AML-193 (cell line): ENCODE results near the gene SPI1.
A peak's percentile ranks its signal among the peaks of the same experiment; 100 is the strongest.

Source experiments
- DNase-seq, 2 experiments: peaks; one replicate each; lab custom pipeline; 2025; lab: John Stamatoyannopoulos, UW

Gene SPI1

DNA sequence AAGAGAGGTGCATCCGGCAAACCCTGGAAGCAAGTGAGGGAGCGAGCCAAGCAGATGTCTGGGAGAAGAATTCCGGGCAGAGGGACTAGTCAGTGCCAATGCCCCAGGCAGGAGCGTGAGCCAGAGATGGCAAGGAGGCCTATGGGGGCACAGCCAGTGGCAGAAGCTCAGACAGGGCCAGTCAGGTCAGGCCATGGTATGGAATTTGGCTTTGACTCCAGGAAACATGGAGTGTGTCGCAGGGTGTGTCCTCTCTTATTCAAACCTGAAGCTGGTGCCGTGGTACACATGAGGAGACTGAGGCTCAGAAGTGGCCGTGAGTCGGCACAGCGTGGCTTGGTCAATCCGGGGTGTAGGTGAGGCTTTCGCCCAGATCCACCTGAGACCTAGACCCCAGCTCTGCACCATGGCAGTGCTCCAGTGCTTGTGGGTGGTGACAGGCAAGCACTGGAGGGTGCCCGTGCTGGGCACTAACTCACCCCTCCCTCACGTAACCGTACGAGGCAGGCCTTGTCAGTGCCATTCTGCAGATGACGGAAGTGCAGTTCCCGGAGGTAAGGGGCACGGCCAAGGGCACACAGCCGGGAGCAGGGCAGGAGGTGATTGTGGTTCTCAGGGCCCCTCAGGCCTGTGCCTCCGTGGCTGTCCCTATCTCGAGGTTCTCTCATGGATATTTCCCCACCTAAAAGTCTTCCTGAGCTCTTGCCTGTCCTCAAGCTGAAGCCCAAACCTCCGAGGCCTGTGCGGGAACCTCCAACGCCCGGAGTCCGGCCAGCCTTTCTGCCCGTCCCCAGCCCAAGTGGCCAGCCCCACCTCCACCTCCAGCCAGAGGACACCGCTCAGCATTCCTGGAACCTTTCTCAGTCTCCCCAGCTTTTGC is 10.6 kb upstream of the SPI1 start:
- no peak for DNase-seq

DNA sequence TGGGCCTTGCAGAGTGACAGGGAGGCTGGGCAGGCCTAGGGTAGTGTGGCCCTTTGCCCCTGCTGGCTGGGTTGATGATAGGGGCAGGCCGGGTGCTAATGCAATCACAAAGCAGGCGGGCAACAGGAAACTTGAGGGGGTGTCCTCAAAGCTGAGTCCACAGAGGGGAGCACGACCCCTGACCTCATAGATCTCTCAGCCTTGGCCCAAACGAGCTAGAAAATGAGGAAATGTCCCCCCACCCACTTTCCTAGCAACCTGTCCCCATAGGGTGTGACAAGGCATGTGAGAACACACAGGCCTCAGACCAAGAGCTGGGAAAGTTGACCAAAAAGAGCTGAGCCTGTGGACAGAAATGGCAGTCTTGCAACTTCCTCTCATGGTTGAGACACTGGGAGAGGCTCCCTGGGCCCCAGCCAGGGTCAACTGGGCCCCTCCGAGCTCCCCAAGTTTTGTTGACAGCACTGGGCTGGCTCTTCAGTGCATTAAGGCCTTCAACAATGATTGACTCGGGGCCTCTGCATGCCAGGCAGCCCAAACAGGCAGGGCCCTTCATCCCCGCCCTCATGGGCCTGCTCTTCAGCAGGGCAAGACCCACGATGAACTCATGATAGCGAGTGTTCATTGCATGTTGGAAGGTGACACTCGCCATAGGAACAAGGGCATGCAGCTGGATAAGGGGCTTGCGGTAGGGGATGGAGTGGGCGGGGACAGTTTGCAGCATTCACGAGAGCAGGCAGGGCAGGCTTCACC is 9.8 kb upstream of the SPI1 start:
- DNase-seq: peak; percentile 85 to 90

DNA sequence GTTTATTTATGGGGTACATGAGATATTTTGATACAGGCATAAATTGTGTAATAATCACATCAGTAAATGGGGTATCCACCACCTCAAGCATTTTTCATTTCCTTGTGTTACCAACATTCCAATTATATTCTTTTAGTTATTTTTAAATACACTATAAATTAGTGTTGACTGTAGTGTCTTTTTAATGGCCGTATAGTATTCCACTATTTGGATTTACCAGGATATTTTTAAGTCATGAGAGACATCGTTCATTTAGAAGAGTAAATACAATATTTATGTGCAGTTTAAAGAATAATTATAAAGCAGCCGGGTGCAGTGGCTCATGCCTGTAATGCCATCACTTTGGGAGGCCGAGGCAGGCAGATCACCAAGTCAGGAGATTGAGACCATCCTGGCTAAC is 6.2 kb upstream of the SPI1 start:
- no peak for DNase-seq

DNA sequence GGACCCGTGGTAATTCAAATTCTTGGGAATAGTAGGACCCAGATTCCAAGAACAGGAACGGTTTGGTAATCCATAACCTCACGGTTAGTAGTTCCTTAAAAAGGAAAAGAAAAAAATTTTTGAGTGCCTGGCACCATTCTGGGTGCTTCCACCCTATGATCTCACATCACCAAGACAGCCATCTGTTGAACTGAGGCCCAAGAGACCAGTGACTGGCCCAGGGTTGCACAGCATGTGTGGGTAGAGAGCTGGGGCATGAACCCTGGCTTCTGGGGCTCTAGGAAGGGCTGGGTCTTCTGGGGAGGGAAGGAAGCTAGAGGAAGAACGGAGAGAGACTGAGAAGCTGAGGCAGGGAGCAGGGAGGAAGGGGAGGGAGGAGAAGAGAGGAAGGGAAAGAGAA is 4.7 kb upstream of the SPI1 start:
- DNase-seq: no peak

DNA sequence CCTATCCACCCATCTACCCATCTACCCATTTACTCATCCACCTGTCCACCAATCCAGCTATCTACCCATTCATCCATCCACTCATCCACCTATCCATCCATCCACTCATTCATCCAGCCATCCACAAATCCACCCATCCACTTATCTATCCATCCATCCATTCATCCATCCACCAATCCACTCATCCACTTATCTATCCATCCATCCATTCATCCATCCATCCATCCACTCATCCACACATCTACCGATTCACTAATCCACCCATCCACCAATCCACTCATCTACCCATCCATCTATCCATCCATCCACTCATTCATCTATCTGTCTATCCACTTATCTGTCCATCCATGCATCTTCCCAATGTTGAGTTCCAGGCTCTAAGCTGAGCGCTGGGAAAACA is 1.7 kb upstream of the SPI1 start:
- no peak for DNase-seq

DNA sequence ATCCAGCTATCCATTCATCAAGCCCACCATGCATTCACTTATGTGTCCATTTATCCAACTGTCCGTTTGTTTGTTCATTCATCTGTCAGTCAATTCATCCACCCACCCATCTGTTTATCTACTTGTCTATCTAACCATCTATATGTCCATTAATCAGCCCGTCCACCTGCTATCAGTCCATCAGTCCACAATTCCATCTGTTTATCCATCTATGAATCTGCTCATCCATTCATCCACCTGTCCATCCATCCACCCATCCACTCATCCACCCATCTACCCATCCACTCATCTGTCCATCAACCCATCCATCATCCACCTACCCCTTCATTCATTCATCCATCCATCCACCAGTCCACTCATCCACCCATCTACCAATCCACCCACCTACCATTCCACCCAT is 970 bp upstream of the SPI1 start:
- no peak for DNase-seq

DNA sequence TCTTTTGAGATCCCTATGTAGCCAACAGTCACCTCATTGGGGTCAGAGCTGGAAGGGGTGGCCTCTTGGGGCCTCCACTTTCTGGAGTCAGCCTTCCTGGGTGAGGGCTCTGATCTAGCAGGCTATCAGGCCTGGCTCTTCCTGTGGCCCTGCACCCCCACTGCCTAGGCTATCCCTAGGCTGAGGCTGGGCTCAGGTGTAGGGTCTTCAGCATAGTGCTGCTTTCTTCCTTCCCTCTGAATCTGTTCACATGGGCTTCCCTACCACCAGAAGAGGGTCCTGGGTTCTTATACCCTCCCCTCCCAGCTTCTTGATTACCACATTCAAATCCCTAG is 456 bp upstream of the SPI1 start:
- no peak for DNase-seq

DNA sequence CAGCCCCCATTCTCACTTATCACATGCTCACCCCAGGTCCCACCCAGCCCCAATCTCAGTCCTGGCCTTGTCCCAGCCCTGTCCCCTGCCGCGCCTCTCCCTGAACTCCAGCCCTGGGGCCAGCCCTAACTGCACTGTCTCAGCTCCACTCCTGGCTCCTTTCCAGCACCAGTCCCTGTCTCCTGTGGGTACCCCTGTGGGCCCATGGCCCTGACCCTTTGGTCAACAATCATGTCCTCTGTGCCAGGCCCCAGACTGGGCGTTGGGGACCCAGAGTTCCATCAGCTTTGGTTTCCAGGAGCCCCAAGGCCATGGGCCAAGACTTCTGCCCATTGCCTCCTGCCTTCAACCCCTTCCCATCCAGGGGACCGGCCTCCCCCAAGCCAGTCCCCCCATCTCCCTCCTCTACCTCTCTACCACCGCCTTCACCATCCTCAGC is 757 bp downstream of the SPI1 start:
- no peak for DNase-seq

DNA sequence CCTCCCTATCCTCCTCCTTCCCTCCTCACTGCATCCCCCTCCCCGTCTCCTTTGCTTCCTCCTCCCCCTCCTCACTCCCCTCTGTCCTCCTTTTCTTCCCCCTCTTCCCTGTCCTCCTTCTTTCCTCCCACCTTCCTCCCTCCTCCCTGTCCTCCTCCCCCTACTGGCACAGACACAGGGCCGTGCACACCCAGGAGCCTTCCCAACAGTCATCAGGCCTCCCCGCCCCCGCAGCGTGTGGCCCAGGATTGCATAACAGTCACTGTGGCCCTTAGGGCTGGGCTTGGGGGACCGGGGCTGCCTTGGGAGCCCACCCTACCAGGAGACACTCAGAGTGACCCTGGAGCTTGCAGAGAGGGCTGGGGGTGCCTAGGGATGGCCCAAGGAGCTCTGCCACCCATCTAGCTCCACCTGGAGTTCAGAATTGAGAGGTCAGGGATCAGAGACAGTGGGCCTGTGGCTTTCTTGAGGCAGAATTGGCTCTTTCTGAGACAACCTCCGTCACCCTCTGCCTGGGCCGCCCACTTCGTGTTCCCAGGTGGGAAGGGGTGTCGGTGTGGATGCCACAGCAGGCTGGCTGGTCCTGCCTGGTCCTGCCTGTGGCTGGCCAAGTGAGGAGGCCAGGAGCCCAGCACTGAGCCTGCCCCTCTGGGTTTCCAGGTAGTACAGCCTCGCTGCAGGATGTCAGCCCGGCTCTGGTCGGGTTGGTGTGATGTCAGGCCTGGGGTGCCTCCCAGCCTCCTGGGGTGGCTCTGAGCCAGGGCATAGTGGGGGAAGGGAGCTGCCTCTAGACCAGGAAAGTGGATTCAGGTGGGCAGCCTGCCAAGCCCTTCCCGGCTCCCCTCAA is 1.6 kb downstream of the SPI1 start:
- peak; percentile 57 to 71 for DNase-seq

DNA sequence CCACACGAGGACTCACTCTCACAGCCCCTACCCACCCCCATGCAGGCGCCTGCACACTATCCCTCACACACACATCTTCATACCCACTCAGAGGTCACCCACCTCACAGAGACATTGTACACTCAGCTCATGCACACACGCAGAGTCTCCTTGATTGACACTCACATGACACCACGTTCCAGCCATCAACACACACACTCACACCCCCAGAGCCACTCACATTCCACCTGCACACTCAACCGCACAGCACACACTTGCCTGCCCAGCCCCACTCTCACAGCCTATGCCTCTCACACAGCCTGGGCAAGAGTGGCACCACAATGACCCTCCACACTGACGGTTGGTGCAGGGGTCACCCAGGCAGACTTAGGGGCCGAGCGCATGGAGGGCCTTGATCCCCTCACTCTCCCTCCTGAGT is 2.2 kb downstream of the SPI1 start:
- DNase-seq: peak in 1 of 2 experiments; percentile 17

DNA sequence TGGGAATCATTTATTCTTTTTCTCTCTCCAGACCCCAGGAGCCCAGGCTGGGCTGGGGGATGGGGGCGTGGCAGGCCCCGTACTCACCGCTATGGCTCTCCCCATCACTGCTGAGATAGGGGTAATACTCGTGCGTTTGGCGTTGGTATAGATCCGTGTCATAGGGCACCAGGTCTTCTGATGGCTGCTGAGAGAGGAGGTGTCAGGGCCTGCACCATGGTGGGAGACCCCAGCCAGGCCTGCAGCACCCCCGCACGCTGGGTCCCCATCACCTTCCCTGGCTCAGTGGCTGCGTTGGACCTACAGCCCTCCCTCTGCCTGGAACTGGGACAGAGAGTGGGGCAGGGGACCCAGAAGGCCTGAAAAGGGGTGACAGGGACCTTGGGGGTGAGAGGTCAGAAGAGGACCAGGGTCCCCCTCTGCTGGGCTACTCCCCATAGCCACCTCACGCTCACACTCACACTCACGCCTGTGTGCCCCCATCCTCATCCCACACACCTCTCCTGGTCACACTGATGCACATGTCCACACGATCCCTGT is 2.7 kb downstream of the SPI1 start:
- no peak for DNase-seq

DNA sequence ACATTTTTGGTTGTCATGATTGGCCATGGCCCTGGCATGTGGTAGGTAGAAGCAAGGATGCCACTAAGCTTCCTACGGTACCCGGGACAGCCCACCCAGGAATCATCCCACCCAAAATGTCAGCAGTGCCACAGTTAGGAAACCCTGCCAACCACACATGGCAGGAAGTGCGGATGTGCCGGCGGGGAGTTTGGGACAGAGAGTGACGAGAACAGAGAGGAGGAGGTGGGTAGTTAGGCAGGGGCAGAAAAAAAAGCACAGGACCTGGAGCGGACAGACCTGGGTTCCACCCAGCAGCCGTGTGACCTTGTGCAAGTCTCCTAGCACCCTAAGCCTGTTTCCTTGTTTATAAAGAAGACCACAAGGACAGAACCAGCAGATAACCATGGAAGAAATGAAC is 3.3 kb downstream of the SPI1 start:
- no peak for DNase-seq

DNA sequence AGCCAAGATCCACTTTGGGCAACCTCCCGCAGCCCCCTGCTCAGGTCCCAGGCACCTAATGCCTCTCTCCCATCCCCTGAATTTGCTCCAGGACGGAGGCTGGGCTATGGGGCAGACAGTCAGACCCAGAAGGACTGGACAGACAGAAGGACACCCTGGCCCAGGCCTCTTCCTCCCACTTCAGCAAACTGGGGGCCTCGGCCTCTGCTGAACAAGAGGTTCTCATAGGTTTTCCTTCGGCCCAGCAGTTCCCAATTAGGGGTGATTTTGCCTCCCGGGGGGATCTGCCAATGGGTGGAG is 3.7 kb downstream of the SPI1 start:
- DNase-seq: no peak

DNA sequence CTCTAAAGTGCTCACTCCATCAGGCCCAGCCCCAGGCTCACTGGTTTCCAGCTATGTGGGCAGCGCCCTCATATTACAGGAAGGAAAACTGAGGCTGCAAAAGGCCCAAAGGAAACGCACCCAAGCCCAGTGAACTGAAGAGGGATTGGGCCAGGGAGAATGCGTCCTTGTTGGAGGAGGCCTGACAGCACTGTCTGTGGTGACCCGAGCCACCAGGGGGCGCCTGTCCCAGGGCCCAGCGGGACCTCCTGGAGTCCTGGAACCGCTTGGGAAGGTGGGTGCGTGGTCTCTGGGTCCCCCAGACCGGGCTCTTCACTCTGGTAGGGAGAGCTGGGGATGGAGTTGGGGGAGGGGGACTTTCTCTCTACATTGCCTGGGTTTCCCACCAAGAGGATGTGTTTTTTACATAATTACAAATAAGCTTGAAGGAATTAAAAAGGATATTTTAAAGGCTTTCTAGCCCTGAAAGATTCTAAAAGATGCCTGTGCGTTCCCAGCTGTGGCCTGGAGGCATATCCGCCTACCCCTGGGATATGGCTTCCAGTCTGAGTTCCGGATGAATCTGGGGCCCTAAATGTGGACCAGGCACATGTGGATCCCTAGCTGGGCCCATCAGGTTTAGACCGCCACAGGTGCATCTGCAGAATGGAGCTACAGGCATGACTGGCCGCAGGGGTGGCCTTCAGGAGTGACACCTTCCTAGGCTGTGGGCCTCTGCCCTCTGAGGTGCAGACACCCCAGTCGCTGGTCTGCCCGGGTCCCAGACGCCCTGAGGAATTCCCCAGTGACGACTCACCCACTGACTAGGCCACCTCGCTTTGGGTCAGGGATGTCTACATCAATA is 4.2 kb downstream of the SPI1 start:
- peak; percentile 39 to 56 for DNase-seq

DNA sequence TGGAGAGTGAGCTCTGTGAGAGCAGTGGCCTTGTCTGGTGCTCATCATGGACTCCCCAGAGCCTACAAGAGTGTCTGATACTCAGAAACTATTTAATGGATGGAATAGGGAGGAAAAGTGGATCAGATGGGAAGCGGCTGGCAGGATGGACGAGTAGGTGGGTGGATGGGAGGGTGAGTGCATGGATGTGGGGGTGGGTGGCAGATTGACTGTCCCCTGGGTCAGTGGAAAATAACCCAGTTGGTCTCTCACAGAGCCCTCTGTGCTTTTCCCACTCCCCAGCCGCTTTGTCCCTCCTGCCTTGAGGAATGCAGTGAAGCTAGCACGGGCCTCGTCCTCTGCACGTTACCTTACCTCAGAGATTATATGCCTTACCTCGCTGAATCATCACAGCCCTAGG is 5.9 kb downstream of the SPI1 start:
- no peak for DNase-seq

DNA sequence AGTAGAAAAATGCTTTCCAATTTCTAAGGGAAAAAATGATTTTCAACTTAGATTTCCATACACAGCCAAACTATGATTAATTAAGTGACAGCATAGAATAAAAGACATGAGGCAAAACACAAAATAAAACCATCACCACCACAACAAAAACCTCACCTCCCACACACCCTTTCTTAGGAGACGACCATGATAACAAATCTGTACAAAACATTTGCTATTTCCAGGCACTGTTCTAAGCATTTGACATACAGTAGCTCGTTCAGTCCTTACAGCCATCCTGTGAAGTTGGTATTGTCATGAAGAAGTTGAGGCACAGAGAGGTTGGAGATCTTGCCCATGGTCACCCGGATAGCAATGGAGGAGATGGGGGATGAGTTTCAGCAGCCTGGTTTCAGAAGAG is 8.7 kb downstream of the SPI1 start:
- no peak for DNase-seq

DNA sequence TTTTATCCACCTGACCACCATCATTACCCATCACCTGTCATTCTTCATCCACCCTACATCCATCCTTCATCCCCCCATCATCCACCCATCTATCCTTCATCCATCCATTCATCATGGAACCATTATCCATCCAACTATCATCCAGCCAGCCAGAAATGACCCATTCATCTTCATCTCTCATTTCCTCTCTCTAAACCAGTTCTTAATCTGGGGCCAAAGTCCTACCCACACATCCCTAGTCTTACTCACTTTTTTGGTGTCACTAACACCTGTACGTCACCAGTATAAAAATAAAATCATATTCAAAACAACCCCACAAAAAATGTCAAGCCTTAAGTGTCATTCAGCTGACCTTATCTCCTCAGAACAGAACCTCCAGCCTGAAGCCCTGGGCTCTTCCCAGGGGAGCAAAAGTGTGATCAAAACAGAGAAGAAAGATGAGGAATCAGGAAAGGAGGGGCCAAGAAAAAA is 12.3 kb downstream of the SPI1 start:
- DNase-seq: no peak

DNA sequence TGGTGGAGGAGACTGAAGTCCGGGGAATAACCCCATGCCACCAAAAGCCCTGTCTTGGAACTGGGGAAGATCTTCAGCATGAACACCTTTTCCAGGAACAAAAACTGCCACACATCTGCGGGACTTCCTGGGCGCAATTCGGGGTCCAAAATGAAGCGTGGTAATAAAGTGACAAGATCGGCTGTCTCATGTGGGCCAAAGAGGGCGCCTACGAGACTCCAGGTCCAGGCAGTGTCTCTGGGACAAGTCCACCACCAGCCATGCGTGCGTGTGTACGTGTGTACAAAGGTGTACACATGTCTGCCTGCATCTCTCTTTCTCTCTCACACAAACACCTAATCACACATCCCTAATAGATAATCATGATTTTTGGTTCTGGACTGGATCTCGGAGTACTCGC is 16.9 kb downstream of the SPI1 start:
- no peak for DNase-seq

DNA sequence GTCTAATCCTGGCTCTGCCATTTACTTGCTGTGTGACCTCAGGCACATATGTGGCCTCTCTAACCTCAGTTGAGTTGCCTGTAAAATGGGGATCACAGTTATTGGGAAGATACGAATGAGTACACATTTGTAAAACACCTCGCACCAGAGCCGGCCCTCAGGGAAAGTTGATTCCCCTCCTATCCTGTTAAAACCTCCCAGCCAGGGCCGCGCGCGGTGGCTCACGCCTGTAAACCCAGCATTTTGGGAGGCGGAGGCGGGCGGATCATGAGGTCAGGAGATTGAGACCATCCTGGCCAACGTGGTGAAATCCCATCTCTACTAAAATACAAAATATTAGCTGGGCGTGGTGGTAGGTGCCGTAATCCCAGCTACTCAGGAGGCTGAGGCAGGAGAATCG is 18.0 kb downstream of the SPI1 start:
- no peak for DNase-seq

DNA sequence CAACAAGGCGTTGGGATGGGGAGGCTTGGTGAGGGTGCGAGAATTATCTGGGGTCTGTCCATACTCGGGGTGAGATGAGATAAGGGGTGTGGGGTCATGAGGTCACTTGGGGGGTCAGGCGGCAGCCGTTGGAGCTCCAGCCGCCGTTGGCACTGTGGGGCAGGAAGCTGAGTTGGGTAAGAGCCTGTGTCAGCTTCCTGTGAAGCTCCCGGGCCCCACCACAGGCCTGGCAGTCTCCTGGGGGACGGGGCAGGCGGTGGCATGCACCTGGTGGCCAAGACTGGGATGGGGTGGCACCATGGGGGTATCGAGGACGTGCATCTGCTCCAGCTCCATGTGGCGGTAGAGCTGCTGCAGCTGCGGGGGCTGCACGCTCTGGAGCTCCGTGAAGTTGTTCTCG is 18.8 kb downstream of the SPI1 start:
- peak; percentile 84 to 87 for DNase-seq

DNA sequence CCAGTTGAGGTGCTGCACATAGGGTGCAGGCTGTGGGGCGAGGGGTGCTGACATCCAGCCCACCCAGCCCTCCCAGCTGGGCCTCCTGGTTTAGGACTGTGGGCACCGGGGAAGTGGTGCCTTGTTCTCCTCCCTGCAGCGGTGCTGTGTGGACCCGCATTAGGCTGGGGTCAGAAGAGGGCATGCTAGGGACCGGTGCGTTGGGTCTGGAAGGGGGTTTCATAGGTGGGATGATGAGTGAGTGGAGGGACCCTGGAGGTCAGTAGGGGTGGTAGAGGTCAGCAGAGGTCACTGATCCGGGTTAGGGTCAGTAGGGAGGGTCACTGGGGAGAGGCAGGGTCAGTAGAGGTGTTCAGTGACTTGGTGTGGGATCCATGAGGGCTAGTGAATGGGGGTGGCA is 19.2 kb downstream of the SPI1 start:
- DNase-seq: no peak

DNA sequence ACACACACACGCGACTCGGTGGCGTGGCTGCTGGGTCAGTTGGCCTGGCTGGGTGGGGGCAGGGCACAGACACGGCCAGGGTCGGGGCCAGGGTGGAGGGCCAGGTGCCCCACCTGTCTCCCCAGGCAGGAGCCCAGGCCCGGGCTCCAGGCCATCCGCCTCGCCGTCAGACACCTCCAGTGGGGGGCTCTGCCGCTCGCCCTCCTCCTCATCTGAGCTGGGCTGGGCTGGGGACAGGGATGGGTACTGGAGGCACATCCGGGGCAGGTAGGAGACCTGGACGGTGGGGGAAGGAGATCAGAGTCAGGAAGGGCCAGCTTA is 19.7 kb downstream of the SPI1 start:
- no peak for DNase-seq
